SK-N-MC (cell line): Measurements from ENCODE around the gene RMDN2.
A peak's percentile ranks its signal among the peaks of the same experiment; 100 is the strongest.

Experiments
- DNase-seq: peaks from one replicate; pipeline ENCODE4 v3.0.0-alpha.2; 2011; ENCODE audit warnings: low read depth, low spot score
- H3K27ac ChIP-seq: fragments of 200-600 bp; sonication (generic); 2 replicates; pipeline ENCODE4 v1.5.1; 2016; ENCODE audit warnings: mixed run types
- H3K36me3 ChIP-seq: fragments of 200-600 bp; sonication (generic); 2 replicates; pipeline ENCODE4 v1.6.1; 2017; ENCODE audit warnings: antibody characterized with exemption, low read length, mixed read lengths; ENCODE audit not compliant: insufficient read depth
- H3K4me3 ChIP-seq: fragments of 200-600 bp; sonication (generic); 2 replicates; pipeline ENCODE4 v1.5.1; 2016
- H3K9ac ChIP-seq: fragments of 200-600 bp; sonication (generic); 2 replicates; pipeline ENCODE4 v1.8.0; 2017; ENCODE audit warnings: mixed run types, mixed read lengths; ENCODE audit not compliant: insufficient read length
- H3K9me3 ChIP-seq: fragments of 200-600 bp; sonication (generic); 2 replicates; pipeline ENCODE4 v1.6.1; 2017; ENCODE audit warnings: low read depth, mild to moderate bottlenecking, antibody characterized with exemption, low read length, moderate library complexity, mixed read lengths
- EZH2 ChIP-seq: fragments of 200-600 bp; sonication (generic); IDR thresholded peaks from one replicate; pipeline ENCODE4 v1.6.1; 2017; ENCODE audit warnings: antibody characterized with exemption
- FOXP2 ChIP-seq: optimal IDR thresholded peaks from 2 replicates; pipeline ENCODE3; 2011; ENCODE audit warnings: mild to moderate bottlenecking, moderate library complexity; ENCODE audit not compliant: insufficient read depth; ENCODE audit errors: extremely low read length, control extremely low read depth
- POLR2AphosphoS5 ChIP-seq: IDR thresholded peaks from 2 replicates; pipeline ENCODE4 v1.6.1; 2012; ENCODE audit warnings: mild to moderate bottlenecking, low read depth, low read length, borderline replicate concordance

RMDN2 gene

DNA sequence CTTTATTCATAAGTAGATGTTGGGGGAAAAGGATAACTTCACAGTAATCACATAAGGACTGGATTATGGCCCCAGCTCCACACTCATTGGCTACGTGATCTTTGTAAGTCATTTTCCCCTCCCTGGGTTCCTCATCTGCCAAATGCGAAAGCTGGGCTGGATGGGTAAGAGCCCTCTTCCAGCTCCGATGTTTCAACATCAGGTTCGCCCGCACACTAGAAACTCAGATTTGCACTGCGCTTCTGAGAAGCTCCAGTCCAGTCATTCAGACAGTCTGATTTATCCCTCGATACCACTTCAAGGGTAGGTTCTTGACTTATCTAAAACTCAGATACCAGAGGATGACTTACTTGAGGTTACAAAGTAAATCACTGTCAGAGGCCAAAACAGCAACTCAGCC is 31.0 kb upstream of the RMDN2 start:
- no peak for TF ChIP-seq EZH2
- TF ChIP-seq POLR2AphosphoS5, result no peak
- TF ChIP-seq FOXP2, result no peak
- Histone ChIP-seq H3K4me3 (no peak overlapping the region), H3K9ac (no peak overlapping the region), H3K36me3 (no peaks in the 10 kb centered on the region), H3K9me3 (0 out of 2 replicates have a peak, but pooled peaks cover 2% of the 10 kb centered on the region), H3K27ac (no peak overlapping the region)
- no peak for DNase-seq

DNA sequence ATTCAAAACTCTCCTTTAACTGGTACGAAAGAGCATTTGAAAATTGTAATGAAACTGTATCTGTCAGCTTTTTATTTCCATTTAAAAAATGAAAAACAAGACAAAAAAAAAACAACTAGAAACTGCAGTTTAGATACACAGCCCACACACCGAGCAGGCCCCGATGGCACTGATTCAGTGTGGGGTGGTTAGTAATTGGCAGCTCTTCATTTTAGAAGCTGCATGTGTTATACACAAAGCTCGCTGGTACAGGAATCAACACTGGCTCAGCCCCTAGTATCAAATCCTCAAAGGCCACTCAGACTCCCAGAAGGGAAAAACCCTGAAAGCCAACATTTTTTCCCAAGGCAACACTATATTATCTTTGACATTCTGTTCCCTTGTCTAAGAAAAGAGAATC is 30.5 kb upstream of the RMDN2 start:
- Histone ChIP-seq H3K9me3 (0 out of 2 replicates have a peak, but pooled peaks cover 2% of the 10 kb centered on the region), H3K36me3 (no peaks in the 10 kb centered on the region), H3K9ac (no peak overlapping the region), H3K27ac (no peak overlapping the region), H3K4me3 (no peak overlapping the region)
- no peak for DNase-seq
- TF ChIP-seq FOXP2 (no peak), POLR2AphosphoS5 (no peak), EZH2 (no peak)

DNA sequence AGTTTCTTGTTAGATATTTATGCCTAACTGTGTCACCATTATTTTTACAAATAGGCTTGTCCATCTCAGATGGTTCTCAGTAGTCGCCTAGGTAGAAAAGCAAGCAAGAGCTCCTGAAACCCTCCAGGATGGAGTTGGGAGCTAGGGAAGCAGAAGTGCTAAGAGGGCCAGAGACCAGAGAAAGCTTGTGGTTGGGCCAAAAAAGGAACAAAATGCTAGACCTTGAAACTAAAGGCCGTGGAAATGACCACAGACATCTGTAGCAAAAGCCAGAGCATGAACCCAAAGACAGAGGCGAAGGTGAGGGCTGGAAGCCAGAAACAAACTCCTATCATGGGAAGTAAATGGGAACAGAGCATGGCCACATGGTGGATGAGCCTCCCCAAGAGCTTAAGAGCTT is 29.9 kb upstream of the RMDN2 start:
- TF ChIP-seq FOXP2, result no peak
- no peak for TF ChIP-seq POLR2AphosphoS5
- no peak for TF ChIP-seq EZH2
- Histone ChIP-seq H3K4me3 (no peak overlapping the region), H3K9ac (no peak overlapping the region), H3K9me3 (0 out of 2 replicates have a peak, but pooled peaks cover 2% of the 10 kb centered on the region), H3K36me3 (no peaks in the 10 kb centered on the region), H3K27ac (no peak overlapping the region)
- no peak for DNase-seq

DNA sequence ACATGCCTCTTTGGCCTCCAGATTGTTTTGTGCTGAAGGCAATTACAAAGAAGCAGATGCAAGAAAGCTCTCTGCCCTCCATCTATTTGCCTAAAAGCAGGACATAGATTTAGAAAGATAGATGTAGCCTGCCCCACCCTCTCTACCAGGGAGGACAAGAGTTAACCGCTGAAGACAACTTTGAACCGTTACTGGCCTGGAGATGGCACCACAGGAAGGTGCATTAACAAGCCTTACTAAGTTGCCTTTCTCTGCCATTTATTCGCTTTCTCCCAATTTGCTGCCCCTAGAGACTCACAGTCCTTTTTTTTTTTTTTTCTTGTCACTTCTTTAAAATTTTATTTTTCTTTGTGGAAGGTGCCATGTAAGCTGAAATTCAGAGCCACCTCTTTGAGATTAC is 28.8 kb upstream of the RMDN2 start:
- Histone ChIP-seq H3K36me3 (no peaks in the 10 kb centered on the region), H3K9me3 (0 out of 2 replicates have a peak, but pooled peaks cover 2% of the 10 kb centered on the region), H3K4me3 (no peak overlapping the region), H3K27ac (no peak overlapping the region), H3K9ac (no peak overlapping the region)
- no peak for TF ChIP-seq EZH2
- no peak for TF ChIP-seq POLR2AphosphoS5
- TF ChIP-seq FOXP2, result no peak
- no peak for DNase-seq

DNA sequence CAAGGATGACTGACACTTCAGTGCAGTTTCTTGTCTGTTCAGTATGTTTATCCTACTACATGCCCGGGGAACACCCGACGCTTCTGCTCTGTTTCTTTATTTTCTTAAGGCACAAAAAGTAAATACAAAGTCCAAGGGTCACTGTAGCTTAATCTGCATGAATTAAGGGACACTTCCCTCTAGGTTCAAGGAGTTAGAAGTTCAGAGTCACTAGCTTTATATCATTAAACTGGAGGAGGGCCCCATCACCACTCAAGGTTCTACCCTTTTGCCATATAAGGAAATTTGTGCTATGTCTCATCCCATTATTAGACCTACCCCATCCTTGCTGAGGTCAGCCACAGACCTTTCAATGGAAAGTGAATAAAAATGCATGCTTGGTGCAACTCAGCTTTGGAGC is 27.6 kb upstream of the RMDN2 start:
- Histone ChIP-seq H3K27ac (no peak overlapping the region), H3K4me3 (no peak overlapping the region), H3K36me3 (no peaks in the 10 kb centered on the region), H3K9ac (no peak overlapping the region), H3K9me3 (0 out of 2 replicates have a peak, but pooled peaks cover 2% of the 10 kb centered on the region)
- TF ChIP-seq EZH2 (no peak), POLR2AphosphoS5 (no peak)
- DNase-seq, result no peak

DNA sequence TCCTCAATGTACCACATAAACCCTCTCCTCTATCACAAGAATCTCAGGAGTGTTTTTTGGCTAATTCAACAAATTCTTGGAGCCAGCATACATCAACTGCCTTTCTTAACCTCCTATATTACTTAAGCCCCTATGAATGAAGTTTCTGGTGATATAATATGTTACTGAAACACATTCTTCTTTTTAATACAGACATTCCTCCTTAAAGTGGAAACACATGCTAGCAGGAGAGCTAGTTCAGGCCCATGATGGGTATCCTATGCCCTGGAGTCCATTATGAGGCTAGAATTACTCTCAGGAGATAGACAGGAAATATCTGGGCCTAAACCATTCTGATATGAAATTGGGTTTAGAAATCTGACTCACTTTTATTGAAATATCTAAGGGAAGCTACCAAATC is 26.6 kb upstream of the RMDN2 start:
- Histone ChIP-seq H3K4me3 (no peak overlapping the region), H3K36me3 (no peaks in the 10 kb centered on the region), H3K9me3 (0 out of 2 replicates have a peak, but pooled peaks cover 2% of the 10 kb centered on the region), H3K27ac (peak overlapping the region; percentile 75), H3K9ac (no peak overlapping the region)
- TF ChIP-seq FOXP2, result no peak
- no peak for TF ChIP-seq POLR2AphosphoS5
- no peak for TF ChIP-seq EZH2
- no peak for DNase-seq

DNA sequence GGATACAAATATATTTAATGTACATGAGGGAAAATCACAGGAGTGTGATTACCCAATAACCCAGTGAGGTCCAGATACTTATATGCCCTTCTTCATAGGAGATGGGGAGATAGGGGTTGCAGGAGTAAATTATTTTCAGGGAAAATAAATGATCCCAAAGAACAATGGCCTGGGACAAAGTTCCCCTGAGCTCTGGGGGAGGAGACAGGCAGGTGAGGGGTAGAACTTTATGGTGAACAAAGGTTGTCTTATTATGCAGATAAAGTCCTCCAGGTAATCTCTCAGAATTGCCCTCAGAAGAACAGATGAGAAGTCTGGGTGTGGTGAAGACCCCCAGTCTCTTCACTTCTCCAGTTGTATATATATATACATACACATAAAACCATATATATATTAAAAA is 22.1 kb upstream of the RMDN2 start:
- no peak for TF ChIP-seq FOXP2
- TF ChIP-seq EZH2, result no peak
- no peak for TF ChIP-seq POLR2AphosphoS5
- DNase-seq, result no peak
- Histone ChIP-seq H3K4me3 (no peak overlapping the region), H3K36me3 (no peaks in the 10 kb centered on the region), H3K9ac (no peak overlapping the region), H3K27ac (no peak overlapping the region), H3K9me3 (0 out of 2 replicates have a peak, but pooled peaks cover 2% of the 10 kb centered on the region)

DNA sequence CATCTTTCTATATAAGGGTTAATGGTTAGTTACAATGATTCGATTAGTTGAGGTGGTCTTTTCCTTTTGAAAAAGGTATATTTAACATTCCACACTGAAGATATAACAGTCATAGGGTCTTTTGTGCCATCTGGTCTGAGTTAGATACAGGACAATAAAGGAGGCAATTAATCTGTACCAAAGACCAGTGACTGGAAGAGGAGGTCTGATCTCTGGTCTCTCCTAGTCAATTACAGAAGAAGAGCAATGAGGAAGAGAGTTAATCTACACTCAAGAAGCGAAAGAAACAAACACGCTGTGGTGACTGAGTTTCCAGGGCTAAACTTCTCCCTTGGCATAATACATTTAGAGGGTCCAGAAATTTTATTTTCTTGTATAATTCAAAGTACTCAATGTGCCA is 20.7 kb upstream of the RMDN2 start:
- Histone ChIP-seq H3K4me3 (no peak overlapping the region), H3K27ac (no peak overlapping the region), H3K9ac (no peak overlapping the region), H3K9me3 (no peaks in the 10 kb centered on the region), H3K36me3 (no peaks in the 10 kb centered on the region)
- no peak for TF ChIP-seq POLR2AphosphoS5
- no peak for DNase-seq

DNA sequence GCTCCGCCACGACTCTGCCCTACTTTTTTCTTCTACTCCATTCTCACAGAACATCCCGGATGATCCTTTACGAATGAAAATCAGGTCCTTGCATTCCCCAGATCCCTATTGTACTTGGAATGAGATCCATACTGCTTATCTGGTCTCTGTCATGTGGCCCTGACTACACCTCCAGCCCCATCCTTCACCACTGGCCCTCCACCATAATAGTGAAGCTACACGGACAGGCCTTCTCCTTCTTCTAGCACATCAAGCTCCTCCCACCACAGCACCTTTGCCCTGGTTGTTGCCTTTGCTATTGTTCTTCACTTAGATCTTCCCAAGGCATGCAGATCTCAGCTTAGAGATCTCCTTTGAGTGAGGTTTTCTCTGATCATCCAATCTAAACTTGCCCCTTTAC is 20.1 kb upstream of the RMDN2 start:
- H3K9me3 ChIP-seq, result no peaks in the 10 kb centered on the region
- TF ChIP-seq FOXP2, result no peak
- no peak for TF ChIP-seq EZH2
- TF ChIP-seq POLR2AphosphoS5, result no peak
- H3K36me3 ChIP-seq, result no peaks in the 10 kb centered on the region
- no peak overlapping the region for H3K4me3 ChIP-seq
- no peak overlapping the region for H3K9ac ChIP-seq
- no peak overlapping the region for H3K27ac ChIP-seq
- no peak for DNase-seq

DNA sequence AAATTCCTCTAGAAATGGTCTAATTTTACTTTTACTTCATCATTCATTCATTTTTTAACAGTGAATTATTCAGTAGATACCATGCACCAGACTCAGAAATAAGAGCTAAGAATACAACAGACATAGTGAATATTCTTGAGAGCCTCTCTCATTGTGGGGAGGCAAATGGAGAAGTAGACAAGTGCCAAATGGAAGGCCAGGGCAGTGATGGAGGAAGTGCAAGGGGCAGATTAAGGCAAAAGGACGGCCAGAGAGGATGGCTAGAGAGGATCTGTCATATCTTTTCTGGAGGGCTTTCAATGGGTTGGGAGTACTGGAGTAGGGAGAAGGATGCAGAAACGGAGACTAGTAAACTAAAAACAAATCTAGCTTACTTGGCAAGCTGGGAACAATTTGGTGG is 19.0 kb upstream of the RMDN2 start:
- no peak overlapping the region for H3K4me3 ChIP-seq
- H3K36me3 ChIP-seq, result no peaks in the 10 kb centered on the region
- no peak overlapping the region for H3K9ac ChIP-seq
- no peak for TF ChIP-seq POLR2AphosphoS5
- TF ChIP-seq EZH2, result no peak
- no peak for TF ChIP-seq FOXP2
- DNase-seq, result no peak
- H3K9me3 ChIP-seq, result no peaks in the 10 kb centered on the region
- no peak overlapping the region for H3K27ac ChIP-seq
